Caco-2 (cell line): ENCODE results near the gene CNTRL. TPM values are rescaled to one million over a fixed set of nuclear protein-coding genes. Genes with fewer than 3 reads are reported as not detected.
A peak's percentile ranks its signal among the peaks of the same experiment; 100 is the strongest.
"Not testable (repeated sequence)": the region's sequence is repeated elsewhere in the genome, so short reads cannot be mapped to it uniquely, and the experiment has no call there.

Experiments used
- BruUV-seq: library from RNA; stranded (reverse); fragments of 400-500 nt; replicated peaks from 2 replicates; lab custom pipeline; 2021; lab: Mats Ljungman, UMichigan
- CTCF ChIA-PET: fragments of 300-600 bp; sonication (Branson Sonifier 250); formaldehyde crosslinking; loops from one replicate; lab custom pipeline; 2022; ENCODE audit warnings: antibody characterized with exemption; lab: Charles Lee
- POLR2A ChIA-PET: fragments of 300-600 bp; sonication (Branson Sonifier 250); formaldehyde crosslinking; loops from one replicate; lab custom pipeline; 2022; ENCODE audit warnings: antibody characterized with exemption; lab: Charles Lee
- DNase-seq, 2 experiments: peaks; one replicate each; pipeline versions ENCODE4 v3.0.0 to v3.0.0-alpha.2; 2020 to 2022
- H3K27me3 ChIP-seq: replicated peaks from 2 replicates; pipeline ENCODE4 v1.6.0; 2011; ENCODE audit warnings: low read length; ENCODE audit not compliant: control insufficient read depth, insufficient read depth
- H3K36me3 ChIP-seq: 2 replicates; pipeline ENCODE4 v1.5.1; 2011; ENCODE audit warnings: low read length; ENCODE audit not compliant: control insufficient read depth, insufficient read depth
- H3K4me1 ChIP-seq: fragments of 250-450 bp; sonication (Bioruptor Pico); 2 replicates; pipeline ENCODE4 v1.5.1; 2020; ENCODE audit warnings: mild to moderate bottlenecking
- H3K4me3 ChIP-seq: 2 replicates; pipeline ENCODE4 v1.5.1; 2011; ENCODE audit warnings: low read depth, mild to moderate bottlenecking, control low read depth, low read length
- H3K9me3 ChIP-seq: fragments of 250-450 bp; sonication (Bioruptor Pico); 2 replicates; pipeline ENCODE4 v1.5.1; 2020; ENCODE audit warnings: mild to moderate bottlenecking, moderate library complexity
- H3K27ac Mint-ChIP-seq: one replicate; pipeline ENCODE4 v1.8.0; 2022; ENCODE audit warnings: mixed read lengths; ENCODE audit not compliant: unreplicated experiment
- H3K27me3 Mint-ChIP-seq: one replicate; pipeline ENCODE4 v1.8.0; 2022; ENCODE audit warnings: mixed read lengths; ENCODE audit not compliant: insufficient read depth, unreplicated experiment
- H3K36me3 Mint-ChIP-seq: one replicate; pipeline ENCODE4 v1.8.0; 2022; ENCODE audit warnings: mild to moderate bottlenecking, mixed read lengths; ENCODE audit not compliant: insufficient read depth, unreplicated experiment
- H3K4me1 Mint-ChIP-seq: one replicate; pipeline ENCODE4 v1.8.0; 2022; ENCODE audit warnings: low read depth, mixed read lengths; ENCODE audit not compliant: unreplicated experiment
- H3K4me3 Mint-ChIP-seq: one replicate; pipeline ENCODE4 v1.8.0; 2022; ENCODE audit warnings: mild to moderate bottlenecking, moderate library complexity, mixed read lengths; ENCODE audit not compliant: unreplicated experiment
- H3K9me3 Mint-ChIP-seq: one replicate; pipeline ENCODE4 v1.8.0; 2022; ENCODE audit warnings: mixed read lengths; ENCODE audit not compliant: unreplicated experiment
- intact Hi-C: fragments of 100-400 bp; cut with micrococcal nuclease; formaldehyde crosslinking; loops from one replicate; pipeline ENCODE4 v1.10.0; 2022; ENCODE audit not compliant: unreplicated experiment
- total RNA-seq: library from RNA; stranded (reverse); gene quantifications from 2 replicates; pipeline ENCODE4 v1.2.3, GENCODE V29; 2022
- TF ChIP-seq, protein P1 (sequence below), 2 experiments: fragments of 200-600 bp in 1 of 2; IDR thresholded peaks; 1 replicate in 1 of 2; 2 replicates in 1 of 2; pipeline versions ENCODE4 v1.5.1 to v1.8.0; 2011 to 2022; ENCODE audit warnings: antibody characterized with exemption in 1 of 2, control low read depth in 1 of 2, inconsistent platforms in 1 of 2, low read depth in 1 of 2, low read length in 1 of 2, mild to moderate bottlenecking in 1 of 2, moderate library complexity in 1 of 2; ENCODE audit not compliant: insufficient read depth in 1 of 2, severe bottlenecking in 1 of 2, unreplicated experiment in 1 of 2

The CNTRL gene
- total RNA-seq, 1 experiment from 2014 or later = 12.0 TPM

- Histone ChIP-seq H3K36me3 (no peaks in the 10 kb centered on the region), H3K9me3 (no peaks in the 10 kb centered on the region), H3K27me3 (no peaks in the 10 kb centered on the region), H3K4me3 (peak overlapping the region; percentile 48), H3K4me1 (peaks cover 3% of the 10 kb centered on the region; the same call in 1 of the 2 replicates)
- H3K27ac Mint-ChIP-seq = peak overlapping the region; percentile 84
- H3K4me3 Mint-ChIP-seq = peak overlapping the region; percentile 92
- H3K4me1 Mint-ChIP-seq = no peaks in the 10 kb centered on the region
- H3K9me3 Mint-ChIP-seq = no peaks in the 10 kb centered on the region
- ChIA-PET POLR2A (no interaction called here), CTCF (interaction anchor here (1.4 kb wide), 4 partner anchors 32 to 67 kb away, joined by 6 to 10 read pairs (median 8); no protein-coding TSS in a partner anchor)
- no peaks in the 10 kb centered on the region for H3K27me3 Mint-ChIP-seq
- DNase-seq = no peak
- H3K36me3 Mint-ChIP-seq = peaks cover 7% of the 10 kb centered on the region
- intact Hi-C loops = loop anchor here (5.0 kb wide), 2 partner anchors 35 to 80 kb away; partner anchors contain the start of gene RAB14
- TF ChIP-seq, protein P1, sequence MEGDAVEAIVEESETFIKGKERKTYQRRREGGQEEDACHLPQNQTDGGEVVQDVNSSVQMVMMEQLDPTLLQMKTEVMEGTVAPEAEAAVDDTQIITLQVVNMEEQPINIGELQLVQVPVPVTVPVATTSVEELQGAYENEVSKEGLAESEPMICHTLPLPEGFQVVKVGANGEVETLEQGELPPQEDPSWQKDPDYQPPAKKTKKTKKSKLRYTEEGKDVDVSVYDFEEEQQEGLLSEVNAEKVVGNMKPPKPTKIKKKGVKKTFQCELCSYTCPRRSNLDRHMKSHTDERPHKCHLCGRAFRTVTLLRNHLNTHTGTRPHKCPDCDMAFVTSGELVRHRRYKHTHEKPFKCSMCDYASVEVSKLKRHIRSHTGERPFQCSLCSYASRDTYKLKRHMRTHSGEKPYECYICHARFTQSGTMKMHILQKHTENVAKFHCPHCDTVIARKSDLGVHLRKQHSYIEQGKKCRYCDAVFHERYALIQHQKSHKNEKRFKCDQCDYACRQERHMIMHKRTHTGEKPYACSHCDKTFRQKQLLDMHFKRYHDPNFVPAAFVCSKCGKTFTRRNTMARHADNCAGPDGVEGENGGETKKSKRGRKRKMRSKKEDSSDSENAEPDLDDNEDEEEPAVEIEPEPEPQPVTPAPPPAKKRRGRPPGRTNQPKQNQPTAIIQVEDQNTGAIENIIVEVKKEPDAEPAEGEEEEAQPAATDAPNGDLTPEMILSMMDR (IDR thresholded peaks at IDR 0.05; ENCODE audit: insufficient read depth in 1 of 2, low read depth in 1 of 2, low read length in 1 of 2, severe bottlenecking in 1 of 2, unreplicated experiment in 1 of 2) = no peak
- no TSS peak for BruUV-seq
Observed at GRCh38 chr9:121122246-121123032, 47.7 kb downstream of the CNTRL start.

DNA sequence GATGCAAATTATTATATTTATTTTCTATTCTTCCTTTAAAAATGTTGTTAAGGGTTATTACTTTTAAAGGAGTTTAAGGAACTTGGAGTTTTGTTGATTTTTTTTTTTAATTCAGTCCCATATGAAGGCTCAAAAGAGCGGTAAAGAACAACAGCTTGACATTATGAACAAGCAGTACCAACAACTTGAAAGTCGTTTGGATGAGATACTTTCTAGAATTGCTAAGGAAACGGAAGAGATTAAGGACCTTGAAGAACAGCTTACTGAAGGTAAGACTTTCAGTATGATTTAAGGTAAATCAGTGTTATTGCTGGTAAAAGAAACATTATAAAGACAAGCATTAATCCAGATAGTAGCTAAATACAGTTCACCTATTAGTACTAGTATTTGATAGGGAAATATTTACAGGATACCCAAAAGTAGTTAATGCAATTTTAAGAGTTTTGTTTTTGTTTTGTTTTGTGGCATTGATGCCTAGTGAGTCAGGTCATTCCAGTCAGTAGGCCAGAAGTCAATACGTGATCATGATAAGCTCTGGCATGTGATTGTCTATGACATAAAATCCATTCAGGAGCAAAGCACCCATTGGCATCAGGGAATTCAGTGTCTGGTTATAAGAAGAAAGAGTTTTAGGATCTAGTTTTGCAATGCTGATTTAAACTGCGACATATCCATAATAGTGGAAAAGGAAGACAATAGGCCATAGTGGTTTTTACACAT is 49.2 kb downstream of the CNTRL start:
- no peaks in the 10 kb centered on the region for H3K9me3 ChIP-seq
- POLR2A ChIA-PET = no interaction called here
- Mint-ChIP-seq H3K4me1 (no peaks in the 10 kb centered on the region), H3K27ac (no peak overlapping the region), H3K36me3 (peaks cover 13% of the 10 kb centered on the region), H3K9me3 (no peaks in the 10 kb centered on the region), H3K4me3 (no peak overlapping the region), H3K27me3 (no peaks in the 10 kb centered on the region)
- no peak for DNase-seq
- H3K4me1 ChIP-seq = peaks cover 3% of the 10 kb centered on the region; the same call in 1 of the 2 replicates
- H3K36me3 ChIP-seq = no peaks in the 10 kb centered on the region
- H3K4me3 ChIP-seq = no peak overlapping the region
- BruUV-seq = no TSS peak
- CTCF ChIA-PET = no interaction called here
- intact Hi-C loops = loop anchor here (5.0 kb wide), 2 partner anchors 33 to 78 kb away; partner anchors contain the start of gene RAB14
- TF ChIP-seq, protein P1 (IDR thresholded peaks at IDR 0.05; ENCODE audit: insufficient read depth in 1 of 2, low read depth in 1 of 2, low read length in 1 of 2, severe bottlenecking in 1 of 2, unreplicated experiment in 1 of 2) = no peak
- H3K27me3 ChIP-seq = no peaks in the 10 kb centered on the region

GRCh38 chr9:121125590-121125989 is 50.8 kb downstream of the CNTRL start:
- H3K4me3 Mint-ChIP-seq = no peak overlapping the region
- H3K9me3 Mint-ChIP-seq = no peaks in the 10 kb centered on the region
- DNase-seq = no peak
- peaks cover 15% of the 10 kb centered on the region for H3K36me3 Mint-ChIP-seq
- BruUV-seq = no TSS peak
- ChIA-PET CTCF (no interaction called here), POLR2A (no interaction called here)
- H3K4me1 Mint-ChIP-seq = no peaks in the 10 kb centered on the region
- Histone ChIP-seq H3K9me3 (no peaks in the 10 kb centered on the region), H3K4me1 (peaks cover 3% of the 10 kb centered on the region; the same call in 1 of the 2 replicates), H3K4me3 (no peak overlapping the region), H3K27me3 (no peaks in the 10 kb centered on the region), H3K36me3 (no peaks in the 10 kb centered on the region)
- H3K27ac Mint-ChIP-seq = no peak overlapping the region
- TF ChIP-seq, protein P1 (IDR thresholded peaks at IDR 0.05; ENCODE audit: insufficient read depth in 1 of 2, low read depth in 1 of 2, low read length in 1 of 2, severe bottlenecking in 1 of 2, unreplicated experiment in 1 of 2) = no peak
- intact Hi-C loops = no loop called here
- no peaks in the 10 kb centered on the region for H3K27me3 Mint-ChIP-seq

DNA sequence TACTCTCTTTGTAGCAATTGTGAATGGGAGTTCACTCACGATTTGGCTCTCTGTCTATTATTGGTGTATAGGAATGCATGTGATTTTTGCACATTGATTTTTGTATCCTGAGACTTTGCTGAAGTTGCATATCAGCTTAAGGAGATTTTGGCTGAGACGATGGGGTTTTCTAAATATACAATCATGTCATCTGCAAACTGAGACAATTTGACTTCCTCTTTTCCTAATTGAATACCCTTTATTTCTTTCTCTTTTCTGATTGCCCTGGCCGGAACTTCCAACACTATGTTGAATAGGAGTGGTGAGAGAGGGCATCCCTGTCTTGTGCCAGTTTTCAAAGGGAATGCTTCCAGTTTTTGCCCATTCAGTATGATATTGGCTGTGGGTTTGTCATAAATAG is 54.6 kb downstream of the CNTRL start:
- H3K27me3 Mint-ChIP-seq, CTCF ChIA-PET, H3K36me3 Mint-ChIP-seq, H3K9me3 Mint-ChIP-seq, H3K27me3 ChIP-seq, BruUV-seq, H3K4me1 Mint-ChIP-seq, POLR2A ChIA-PET, H3K4me3 ChIP-seq, H3K4me1 ChIP-seq, H3K9me3 ChIP-seq, H3K36me3 ChIP-seq, DNase-seq, intact Hi-C loops, H3K27ac Mint-ChIP-seq, H3K4me3 Mint-ChIP-seq: not testable (repeated sequence)
